ENCODE data around the gene FN1.

FN1 gene

DNA sequence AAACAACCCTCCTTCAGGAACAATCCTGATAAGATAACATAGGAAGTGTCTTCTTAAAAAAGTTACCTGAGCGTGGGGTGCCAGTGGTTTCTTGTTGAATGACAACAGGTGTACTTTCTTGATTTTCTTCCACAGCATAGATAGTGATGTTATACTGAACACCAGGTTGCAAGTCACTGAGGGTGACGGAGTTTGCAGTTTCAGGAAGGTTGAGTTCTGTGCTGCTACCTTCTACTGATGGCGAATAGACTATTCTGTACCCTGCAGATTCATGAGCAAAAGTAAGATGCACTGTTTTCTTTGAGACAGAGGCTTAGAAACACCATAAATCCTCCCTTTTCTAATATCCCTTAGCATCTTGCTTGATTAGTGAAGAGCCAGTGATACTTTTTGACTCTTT lies 28.8 kb downstream of the FN1 start:
- no peak for DNase-seq (ENCODE audit: low read depth)

DNA sequence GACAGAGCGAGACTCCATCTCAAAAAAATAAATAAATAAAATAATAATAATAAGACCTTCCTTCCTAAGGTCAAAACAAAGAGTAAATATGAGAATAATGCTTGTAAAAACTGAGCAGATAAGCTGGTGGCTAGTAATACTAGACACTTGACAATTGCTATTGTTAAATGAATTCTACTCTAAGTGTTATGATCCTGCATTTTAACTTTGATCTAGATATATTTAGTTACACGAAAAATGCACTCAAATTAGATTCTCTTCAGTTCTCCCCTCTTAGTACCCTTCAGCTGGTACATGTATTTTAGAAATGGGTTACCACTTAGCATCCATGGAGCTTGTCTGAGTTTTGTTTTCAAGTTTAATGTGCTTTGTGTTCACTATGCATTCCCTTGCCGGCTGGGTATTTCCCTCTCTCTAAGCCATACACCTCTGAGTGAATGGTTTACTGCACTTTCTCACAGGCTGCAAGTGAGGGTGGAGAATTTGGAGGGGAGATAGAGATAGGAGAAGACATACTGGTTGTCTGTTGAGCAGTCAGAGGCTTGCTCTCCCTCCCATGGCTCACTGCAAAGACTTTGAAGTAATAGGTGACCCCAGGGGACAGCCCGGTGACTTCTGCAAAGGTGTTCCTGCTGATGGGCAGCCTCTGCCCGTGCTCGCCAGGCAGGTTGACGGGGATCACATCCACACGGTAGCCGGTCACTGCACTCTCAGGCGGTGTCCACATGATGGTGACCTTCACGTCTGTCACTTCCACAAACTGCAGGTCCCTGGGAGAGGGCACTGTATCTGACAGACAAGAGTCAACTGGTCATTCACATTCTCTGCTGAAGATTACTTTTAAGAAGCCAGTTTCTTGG lies 29.9 kb downstream of the FN1 start:
- no peak for DNase-seq (ENCODE audit: low read depth)

DNA sequence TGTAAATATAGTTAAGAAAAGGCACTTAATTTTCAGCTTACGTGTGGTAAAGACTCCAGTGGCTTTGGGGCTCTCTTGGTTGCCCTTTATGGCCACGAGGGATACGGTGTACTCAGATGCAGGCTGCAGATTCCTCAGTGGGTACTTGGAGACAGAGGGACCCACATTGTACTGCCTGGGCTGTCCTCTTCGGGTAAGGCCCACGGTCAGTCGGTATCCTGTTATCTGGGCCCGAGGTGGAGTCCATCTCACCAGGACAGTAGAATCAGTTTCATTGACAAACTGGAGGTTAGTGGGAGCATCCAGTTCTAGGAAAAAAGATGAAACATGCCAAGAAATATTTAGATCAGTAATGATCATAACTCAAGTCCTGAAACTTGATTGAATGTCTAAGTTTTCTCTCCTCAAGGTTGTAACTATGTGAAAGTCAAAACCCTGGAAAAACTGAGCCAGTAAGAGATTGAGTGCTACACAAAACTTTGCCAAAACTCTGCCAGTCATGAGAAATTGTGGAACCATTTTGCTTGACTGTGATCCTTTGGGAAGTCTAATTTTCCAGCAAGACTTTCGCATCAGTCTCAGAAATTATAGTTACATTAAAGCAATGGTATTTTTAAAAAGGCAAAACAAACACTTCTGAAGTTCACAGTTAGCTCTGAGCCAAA lies 31.4 kb downstream of the FN1 start:
- no peak for DNase-seq (ENCODE audit: low read depth)

DNA sequence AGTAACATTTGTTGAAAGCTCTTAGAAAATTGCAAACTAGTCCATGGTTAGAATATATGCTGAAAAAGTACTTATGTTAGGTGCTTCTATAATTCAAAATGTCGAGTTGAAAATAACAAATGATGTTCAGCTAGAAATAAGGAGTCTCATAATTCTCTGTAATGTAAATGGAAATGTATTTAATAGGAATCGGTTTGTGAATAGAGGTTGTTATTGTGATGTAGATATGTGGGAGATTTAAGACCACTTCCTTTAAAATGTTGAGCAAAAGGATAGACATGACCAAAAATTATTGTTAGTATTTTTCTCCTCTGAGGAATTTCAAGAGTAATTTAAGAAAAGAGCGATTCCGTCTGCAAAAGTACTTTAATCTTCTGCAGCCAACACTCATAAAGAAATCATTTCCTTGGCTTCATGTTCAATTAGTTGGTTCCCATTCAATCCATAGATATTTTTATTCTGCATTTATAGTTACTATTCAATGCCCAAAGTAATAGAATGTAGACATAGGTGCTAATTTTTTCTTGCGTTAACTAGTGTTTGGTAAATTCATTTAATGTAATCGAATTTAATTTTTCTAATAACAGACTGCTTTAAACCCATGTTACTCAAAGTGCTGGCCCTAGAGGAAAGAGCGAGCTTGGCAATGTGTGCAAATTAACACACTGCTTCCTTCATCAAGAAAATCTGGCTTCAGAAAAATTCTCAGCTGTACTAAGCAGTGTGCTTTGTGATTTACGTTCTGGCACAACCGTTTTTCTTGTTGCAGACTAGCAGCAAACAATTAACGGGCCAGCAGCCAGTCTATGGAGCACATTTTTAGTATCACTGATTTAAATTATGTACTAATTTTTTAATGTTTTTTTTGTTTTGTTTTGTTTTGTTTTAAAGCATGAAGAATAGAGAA lies 32.2 kb downstream of the FN1 start:
- DNase-seq (ENCODE audit: low read depth), result no peak

DNA sequence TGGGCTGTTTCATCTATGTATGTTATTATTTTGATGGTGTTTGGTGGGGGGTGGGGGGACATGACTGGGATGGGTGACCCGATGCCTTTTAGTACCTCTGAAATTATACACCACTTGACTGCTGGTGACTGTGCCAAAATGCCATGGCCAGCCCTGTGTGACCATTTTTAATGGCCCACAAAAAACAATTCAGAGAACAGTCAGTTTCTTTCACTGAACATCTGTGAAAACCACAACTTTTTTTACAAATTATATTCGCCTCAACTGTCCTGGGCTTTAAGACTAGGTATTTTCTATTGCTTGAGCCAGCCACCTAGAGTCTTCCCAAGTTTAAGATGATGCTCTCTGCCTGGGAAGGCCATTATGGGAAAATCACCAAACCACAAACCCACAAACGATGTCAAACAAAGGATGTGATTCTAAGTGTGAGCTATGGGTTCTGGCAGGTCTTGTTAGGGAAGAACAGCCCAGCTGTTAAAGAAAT lies 33.9 kb downstream of the FN1 start:
- no peak for DNase-seq (ENCODE audit: low read depth)

DNA sequence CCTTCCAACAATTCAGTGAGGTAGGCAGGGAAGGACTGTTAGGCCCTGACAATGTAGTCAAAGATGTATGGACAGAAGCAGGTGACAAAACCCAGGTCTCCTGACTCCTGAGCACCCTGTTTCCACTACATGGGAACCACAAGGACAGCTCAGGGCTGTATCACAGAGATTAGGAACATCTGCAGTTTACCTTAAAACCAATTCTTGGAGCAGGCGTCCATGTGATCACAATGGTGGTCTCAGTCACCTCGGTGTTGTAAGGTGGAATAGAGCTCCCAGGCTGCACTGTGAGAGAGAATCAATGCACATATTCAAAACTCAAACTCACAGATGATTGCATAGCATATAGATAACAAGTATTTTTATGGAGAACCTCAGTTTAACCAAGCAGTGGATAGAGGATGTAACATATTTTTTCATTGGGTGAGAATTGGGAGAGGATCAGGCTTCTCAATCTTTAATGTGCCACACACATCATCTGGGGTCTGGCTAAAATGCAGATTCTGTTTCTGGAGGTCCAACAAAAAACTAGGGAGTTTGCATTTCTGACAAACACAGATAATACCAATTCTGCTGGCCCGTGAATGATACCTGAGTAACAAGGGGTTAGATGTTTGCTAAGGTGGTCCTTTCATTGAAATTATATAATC lies 36.7 kb downstream of the FN1 start:
- DNase-seq (ENCODE audit: low read depth), result no peak

DNA sequence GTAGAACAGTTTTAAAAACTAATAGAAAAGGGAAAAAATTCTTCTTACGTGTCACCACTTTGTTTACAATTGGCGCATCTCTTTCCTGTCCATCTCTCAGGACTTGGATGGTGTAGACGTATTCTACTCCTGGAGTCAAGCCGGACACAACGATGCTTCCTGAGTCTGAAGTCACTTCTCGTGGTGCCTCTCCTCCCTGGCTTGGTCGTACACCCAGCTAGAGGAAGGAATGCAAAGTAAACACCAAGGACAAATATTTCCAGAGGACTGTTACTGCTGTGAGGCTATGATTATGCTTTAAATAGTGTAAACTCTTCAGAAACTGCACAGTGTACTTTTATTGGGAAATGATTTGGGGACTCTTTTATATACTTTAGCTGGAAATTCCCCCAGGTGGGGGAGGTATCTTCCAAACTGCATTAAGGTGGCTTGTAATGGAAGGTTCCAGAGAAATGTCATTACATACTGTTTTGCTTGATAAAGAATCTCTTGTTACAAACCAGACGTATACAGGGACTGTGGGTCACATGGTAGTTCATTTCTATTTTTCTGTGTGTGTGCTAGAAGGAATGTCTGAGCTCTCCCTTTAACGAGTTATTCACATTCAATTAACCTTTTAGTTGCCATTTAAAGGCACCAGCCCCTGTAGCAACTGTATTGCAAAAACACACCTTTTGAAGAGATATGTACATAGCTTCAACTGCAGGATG lies 38.1 kb downstream of the FN1 start:
- DNase-seq (ENCODE audit: low read depth), result no peak

DNA sequence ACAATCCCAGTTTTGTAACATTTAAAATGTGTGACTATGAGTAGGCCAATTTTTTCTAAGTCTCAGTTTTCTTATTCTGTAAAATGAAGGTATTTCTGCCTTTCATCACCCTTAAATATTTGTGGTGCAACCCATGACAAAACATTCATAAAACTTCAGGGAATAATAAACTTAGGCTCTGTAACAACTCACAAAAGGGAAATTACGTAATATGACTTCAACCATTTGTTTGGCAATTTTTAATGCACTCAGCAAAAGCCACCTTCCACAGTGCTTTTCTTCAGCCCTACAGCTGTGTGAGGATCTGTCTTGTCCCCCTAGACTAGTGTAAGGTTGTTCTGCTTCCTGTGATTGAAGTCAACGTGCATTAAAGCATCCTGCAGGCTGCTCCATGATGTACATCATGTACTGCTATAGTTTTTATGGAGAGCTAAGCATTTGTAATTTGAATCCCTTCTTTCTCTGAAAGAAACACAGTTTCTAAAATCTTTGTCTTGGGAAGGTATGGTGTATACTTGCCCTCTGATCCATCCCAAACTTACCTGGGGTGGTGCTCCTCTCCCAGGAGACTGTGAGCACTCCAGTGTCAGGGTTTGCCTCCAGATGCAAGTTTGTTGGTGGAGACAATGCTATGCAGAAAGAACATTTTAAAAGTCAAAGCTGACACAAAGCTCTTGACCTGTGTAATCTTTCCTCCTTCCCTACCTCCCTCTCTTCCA lies 39.1 kb downstream of the FN1 start:
- no peak for DNase-seq (ENCODE audit: low read depth)

DNA sequence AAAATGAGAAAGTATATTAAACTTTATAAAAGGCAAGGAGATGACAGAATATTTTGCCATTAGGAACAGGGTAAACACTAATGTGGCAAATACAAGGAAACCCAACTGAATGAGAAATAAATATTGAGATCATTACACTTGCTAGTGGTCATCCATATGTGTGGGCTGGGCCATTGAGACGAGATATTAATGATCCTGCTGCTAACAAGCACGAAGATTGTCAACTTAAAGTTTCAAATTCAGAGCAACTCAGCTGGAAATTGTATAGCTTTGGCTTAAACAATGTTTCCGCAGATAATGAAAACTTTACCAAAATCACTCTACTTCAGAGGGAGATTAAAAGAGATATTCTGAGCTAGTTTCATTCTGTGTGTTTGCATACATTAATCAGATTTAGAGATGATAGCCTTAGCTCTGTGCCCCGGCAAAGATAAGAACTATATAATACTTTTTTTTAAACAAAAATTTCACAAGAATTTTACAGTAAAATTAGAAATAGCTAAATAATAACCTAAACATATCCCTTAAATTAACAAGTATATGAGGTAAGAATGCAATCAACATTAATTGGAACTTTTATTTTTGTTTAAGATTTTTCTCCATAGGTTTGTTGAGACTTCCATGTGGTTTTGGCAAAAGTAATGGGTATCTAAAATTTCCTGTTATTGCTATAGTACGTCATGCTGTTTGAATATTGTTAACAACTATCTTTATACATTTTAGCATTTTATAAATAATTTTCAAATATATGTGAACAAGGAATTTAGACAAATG lies 40.0 kb downstream of the FN1 start:
- DNase-seq (ENCODE audit: low read depth), result no peak

DNA sequence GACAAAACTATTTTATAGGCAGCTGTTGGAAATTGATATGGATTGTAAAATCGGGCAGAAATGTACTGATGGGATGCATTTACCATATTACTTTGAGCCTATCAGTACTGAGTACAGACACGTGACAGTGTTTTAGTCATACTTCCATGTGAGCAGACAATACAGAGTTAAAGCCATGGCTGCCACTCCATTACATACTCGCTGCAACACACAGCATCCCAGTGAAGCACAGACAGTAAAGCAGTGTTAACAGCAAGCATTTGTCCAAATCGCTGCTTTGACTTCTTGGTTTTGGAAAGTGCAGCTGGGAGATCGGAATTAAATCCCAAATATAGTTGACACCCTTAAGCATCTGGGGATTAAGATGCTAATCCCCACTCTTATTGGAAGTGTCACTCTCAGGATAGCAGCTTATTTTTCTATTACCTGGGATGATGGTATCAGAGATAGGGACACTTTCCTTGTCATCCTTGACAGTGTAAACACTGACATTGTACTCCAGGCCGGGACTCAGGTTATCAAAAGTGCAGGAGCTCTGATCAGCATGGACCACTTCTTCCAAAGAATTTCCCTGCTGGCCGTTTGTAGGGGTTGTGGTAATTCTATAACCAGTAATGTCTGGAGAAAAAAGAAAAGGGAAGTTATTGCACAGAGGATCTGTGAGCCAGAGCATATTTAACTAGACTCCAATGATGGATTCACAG lies 41.6 kb downstream of the FN1 start:
- DNase-seq (ENCODE audit: low read depth), result no peak

DNA sequence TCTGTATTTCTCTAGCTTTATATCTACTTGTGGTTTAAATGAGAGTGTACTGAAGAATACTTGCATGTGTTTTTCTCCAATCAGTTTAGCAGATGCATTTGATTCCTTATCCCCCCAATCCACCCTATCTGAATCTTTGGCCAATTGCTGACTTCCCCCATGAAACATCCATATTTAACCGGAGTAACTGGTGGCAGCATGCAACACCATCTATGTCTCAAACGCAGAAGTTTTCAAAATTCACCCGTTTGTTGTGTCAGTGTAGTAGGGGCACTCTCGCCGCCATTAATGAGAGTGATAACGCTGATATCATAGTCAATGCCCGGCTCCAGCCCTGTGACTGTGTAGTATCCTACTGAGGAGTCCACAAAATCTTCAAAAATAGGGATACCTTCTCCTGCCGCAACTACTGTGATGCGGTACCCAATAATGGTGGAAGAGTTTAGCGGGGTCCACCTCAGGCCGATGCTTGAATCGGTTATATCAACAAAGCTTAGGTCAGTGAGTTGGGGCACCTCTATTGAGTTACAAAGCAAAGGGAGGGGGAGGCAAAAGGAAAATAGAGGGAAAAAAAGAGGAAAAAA lies 43.1 kb downstream of the FN1 start:
- no peak for DNase-seq (ENCODE audit: low read depth)

DNA sequence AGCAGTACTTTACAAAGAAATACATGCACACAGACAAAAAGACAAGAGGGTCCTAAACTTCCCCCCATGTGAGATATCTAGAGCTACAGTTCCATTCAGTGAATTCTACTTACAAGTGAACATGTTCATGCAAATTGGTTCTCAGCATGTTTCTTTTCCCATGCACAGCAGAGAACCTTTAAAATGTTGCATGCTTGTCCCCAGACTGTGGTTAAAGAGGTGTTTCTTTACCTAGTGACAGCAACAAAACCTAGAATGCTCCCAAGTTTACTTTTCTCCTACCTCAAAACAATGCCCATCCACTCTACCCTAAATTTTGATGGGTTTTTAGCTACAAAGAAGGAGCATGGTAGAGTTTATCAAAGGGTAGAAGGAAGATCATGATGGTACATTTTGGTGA lies 43.7 kb downstream of the FN1 start:
- DNase-seq (ENCODE audit: low read depth), result no peak

DNA sequence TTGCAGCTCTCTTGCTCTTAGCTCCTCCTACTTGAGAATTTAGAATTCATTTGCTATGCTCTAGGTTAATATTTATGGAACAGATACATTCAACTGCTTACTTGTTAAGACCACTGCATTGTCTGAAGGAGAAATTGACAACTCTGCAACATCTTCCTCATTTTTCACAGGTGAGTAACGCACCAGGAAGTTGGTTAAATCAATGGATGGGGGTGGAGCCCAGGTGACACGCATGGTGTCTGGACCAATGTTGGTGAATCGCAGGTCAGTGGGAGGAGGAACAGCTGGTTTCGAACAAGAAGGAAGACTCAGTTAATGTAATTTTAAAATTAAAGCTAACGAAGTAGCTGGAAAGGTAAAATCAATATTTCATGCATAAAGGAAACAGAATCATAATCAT lies 44.3 kb downstream of the FN1 start:
- DNase-seq (ENCODE audit: low read depth), result no peak

DNA sequence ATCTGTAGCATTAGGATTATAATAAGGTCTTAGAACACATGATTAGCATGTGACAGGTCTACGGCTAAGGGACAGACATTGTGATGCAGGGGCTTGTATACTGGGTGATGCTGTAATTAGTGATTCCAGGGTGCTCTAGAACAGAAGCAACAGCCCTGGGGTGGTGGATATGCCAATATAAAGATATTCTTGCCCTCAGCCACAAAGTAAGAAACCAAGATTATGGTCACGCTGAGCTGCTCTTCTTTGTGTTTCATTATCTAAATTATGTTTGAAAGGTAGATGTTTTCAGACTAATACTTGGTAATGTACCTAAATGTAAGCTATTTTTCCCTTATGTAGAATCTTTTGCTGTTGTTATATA lies 45.3 kb downstream of the FN1 start:
- DNase-seq (ENCODE audit: low read depth), result no peak

DNA sequence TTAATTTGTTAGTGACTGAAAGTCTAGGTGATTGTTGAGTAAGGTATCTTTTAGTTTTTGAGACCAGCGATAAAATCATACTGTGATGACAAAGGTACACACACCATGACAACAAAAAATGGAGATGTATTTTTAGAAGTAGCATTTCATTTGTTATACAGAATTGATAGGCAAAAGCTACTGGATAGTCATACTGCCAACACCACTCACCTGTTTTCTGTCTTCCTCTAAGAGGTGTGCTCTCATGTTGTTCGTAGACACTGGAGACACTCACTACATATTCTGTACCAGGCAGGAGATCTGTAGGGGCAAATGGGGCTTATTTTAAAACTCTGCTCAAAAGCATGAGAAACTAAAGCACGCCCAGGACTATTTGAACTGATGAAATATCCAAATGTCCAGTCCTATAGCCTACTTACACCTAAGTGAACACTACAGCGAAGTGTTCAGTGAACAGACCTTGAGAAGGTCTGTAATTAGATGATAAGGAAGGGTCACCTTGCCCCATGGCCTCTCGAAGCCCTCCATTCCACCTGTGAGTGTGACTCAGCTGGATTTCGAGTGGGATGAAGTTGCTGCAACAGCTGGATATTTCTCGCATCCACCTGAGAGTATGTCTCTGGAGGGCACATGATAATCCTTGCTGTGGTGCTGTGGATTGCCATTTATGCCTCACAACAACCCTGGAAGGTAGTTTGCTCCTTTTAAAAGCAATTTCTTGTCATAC lies 47.7 kb downstream of the FN1 start:
- DNase-seq (ENCODE audit: low read depth), result no peak

DNA sequence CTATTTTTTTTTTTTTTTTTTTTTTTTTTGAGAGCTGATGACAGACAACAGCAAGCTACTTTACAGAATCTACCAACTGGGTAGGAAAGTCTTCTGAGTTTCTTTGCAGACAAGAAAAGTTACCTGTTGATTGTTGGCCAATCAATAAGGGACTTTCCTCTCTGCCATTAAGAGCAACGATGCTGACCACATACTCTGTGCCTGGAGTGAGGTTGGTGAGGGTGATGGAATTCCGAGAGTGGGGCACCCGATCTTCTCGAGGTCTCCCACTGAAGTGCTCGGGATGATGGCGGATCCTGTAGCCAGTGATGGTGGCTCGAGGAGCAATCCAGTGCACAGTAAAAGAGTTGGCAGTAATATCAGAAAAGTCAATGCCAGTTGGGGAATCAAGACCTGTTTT lies 49.3 kb downstream of the FN1 start:
- no peak for DNase-seq (ENCODE audit: low read depth)

DNA sequence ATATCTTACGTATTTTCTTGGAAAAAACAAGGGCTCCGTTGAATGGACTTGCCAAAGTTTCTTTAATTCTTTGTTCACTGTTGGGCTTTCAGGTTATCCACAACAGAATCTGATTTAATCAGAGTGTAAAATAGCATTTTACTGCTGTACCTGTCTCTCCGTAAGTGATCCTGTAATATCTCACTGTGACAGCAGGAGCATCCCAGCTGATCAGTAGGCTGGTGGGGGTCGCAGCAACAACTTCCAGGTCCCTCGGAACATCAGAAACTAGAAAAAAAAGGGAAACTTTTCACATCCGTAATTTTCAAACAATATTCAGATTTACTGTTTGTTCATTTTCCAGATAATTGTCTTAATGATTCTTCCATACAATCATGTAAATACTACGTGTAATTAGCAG lies 51.2 kb downstream of the FN1 start:
- DNase-seq (ENCODE audit: low read depth), result no peak

DNA sequence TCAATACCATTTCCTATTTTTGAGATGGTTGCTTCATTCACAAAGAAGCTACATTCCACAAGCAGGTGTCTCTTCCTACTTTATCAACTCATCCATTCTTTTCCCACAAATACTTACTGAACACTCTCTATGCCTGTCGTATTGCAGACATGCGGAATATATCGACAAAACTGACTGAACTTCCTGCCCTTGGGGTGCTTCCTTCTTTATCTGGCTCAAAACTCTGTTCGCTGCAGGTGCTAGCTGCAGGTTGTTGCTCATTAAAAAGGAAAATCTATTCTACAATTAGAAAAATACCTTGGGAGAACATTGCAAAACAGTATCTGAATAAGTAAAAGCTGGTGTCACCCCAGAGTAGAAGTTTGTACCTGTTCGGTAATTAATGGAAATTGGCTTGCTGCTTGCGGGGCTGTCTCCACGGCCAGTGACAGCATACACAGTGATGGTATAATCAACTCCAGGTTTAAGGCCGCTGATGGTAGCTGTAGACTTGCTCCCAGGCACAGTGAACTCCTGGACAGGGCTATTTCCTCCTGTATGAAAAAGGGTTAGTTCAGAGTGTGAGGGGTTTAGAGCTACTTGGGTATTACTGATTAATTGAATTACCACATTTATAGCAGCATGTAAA lies 52.1 kb downstream of the FN1 start:
- DNase-seq (ENCODE audit: low read depth), result no peak

Data from stimulated activated CD8-positive, alpha-beta memory T cell treated with anti-CD3 and anti-CD28 coated beads, Interleukin-15, amount 100 ng/mL, for 24 hours (primary cell).